ENCODE data around the gene GABRB2. TPM values are rescaled to one million over a fixed set of nuclear protein-coding genes. Genes with fewer than 3 reads are reported as not detected.
"Not testable (repeated sequence)": the region's sequence is repeated elsewhere in the genome, so short reads cannot be mapped to it uniquely, and the experiment has no call there.

GABRB2 gene
- total RNA-seq, 1 experiment from 2014 or later, result not detected

GRCh38 chr5:161312882-161313281 is 233.6 kb downstream of the GABRB2 start:
- Histone ChIP-seq H3K4me3 (no peak overlapping the region), H3K9me3 (replicated peaks) (no peaks in the 10 kb centered on the region), H3K4me1 (no peaks in the 10 kb centered on the region), H3K27ac (no peak overlapping the region), H3K27me3 (no peaks in the 10 kb centered on the region), H3K36me3 (no peaks in the 10 kb centered on the region)
- DNase-seq, result peak in 1 of 2 experiments; percentile 9

GRCh38 chr5:161311965-161312364 is 234.6 kb downstream of the GABRB2 start:
- no peak for DNase-seq
- H3K27me3 ChIP-seq, result no peaks in the 10 kb centered on the region
- H3K9me3 ChIP-seq (replicated peaks), result no peaks in the 10 kb centered on the region
- H3K27ac ChIP-seq, result no peak overlapping the region
- no peaks in the 10 kb centered on the region for H3K4me1 ChIP-seq
- no peaks in the 10 kb centered on the region for H3K36me3 ChIP-seq
- no peak overlapping the region for H3K4me3 ChIP-seq

- Histone ChIP-seq H3K4me3 (no peak overlapping the region), H3K9me3 (replicated peaks) (no peaks in the 10 kb centered on the region), H3K36me3 (no peaks in the 10 kb centered on the region), H3K27me3 (no peaks in the 10 kb centered on the region), H3K4me1 (no peaks in the 10 kb centered on the region), H3K27ac (no peak overlapping the region)
- no peak for DNase-seq
Observed at GRCh38 chr5:161311146-161311708, 235.3 kb downstream of the GABRB2 start.

- Histone ChIP-seq H3K4me3 (no peak overlapping the region), H3K9me3 (replicated peaks) (no peaks in the 10 kb centered on the region), H3K27ac (no peak overlapping the region), H3K36me3 (no peaks in the 10 kb centered on the region), H3K4me1 (0 out of 2 replicates have a peak, but pooled peaks cover 3% of the 10 kb centered on the region), H3K27me3 (no peaks in the 10 kb centered on the region)
- no peak for DNase-seq
Observed at GRCh38 chr5:161306351-161306995, 240.1 kb downstream of the GABRB2 start.

- H3K27ac ChIP-seq, result no peak overlapping the region
- H3K9me3 ChIP-seq (replicated peaks), result no peaks in the 10 kb centered on the region
- 0 out of 2 replicates have a peak, but pooled peaks cover 3% of the 10 kb centered on the region for H3K4me1 ChIP-seq
- no peak for DNase-seq
- no peaks in the 10 kb centered on the region for H3K36me3 ChIP-seq
- no peaks in the 10 kb centered on the region for H3K27me3 ChIP-seq
- no peak overlapping the region for H3K4me3 ChIP-seq
Observed at GRCh38 chr5:161305601-161306000, 240.9 kb downstream of the GABRB2 start.

- Histone ChIP-seq H3K27ac (no peak overlapping the region), H3K27me3 (no peaks in the 10 kb centered on the region), H3K4me3 (no peak overlapping the region), H3K4me1 (0 out of 2 replicates have a peak, but pooled peaks cover 3% of the 10 kb centered on the region), H3K9me3 (replicated peaks) (no peaks in the 10 kb centered on the region), H3K36me3 (no peaks in the 10 kb centered on the region)
- DNase-seq, result peak in 1 of 2 experiments; percentile 12
Observed at GRCh38 chr5:161302559-161302958, 244.0 kb downstream of the GABRB2 start.

- Histone ChIP-seq H3K36me3 (no peaks in the 10 kb centered on the region), H3K27ac (no peak overlapping the region), H3K4me1 (0 out of 2 replicates have a peak, but pooled peaks cover 3% of the 10 kb centered on the region), H3K27me3 (no peaks in the 10 kb centered on the region), H3K4me3 (no peak overlapping the region), H3K9me3 (replicated peaks) (no peaks in the 10 kb centered on the region)
- no peak for DNase-seq
Observed at GRCh38 chr5:161301586-161301985, 244.9 kb downstream of the GABRB2 start.

- H3K4me1 ChIP-seq, result 0 out of 2 replicates have a peak, but pooled peaks cover 3% of the 10 kb centered on the region
Observed at GRCh38 chr5:161299053-161299452, 247.5 kb downstream of the GABRB2 start.

GRCh38 chr5:161297388-161297787 is 249.1 kb downstream of the GABRB2 start:
- not testable (repeated sequence) for H3K27me3 ChIP-seq; DNase-seq; H3K4me3 ChIP-seq; H3K36me3 ChIP-seq; H3K9me3 ChIP-seq (replicated peaks); H3K4me1 ChIP-seq; H3K27ac ChIP-seq

More at GRCh38 chr5:161299053-161299452, 247.5 kb downstream of the GABRB2 start:
- DNase-seq, result no peak
- H3K36me3 ChIP-seq, result no peaks in the 10 kb centered on the region
- H3K27me3 ChIP-seq, result no peaks in the 10 kb centered on the region
- H3K9me3 ChIP-seq (replicated peaks), result no peaks in the 10 kb centered on the region
- H3K27ac ChIP-seq, result no peak overlapping the region
- no peak overlapping the region for H3K4me3 ChIP-seq

- no peak for DNase-seq
- H3K4me3 ChIP-seq, result no peak overlapping the region
- H3K27ac ChIP-seq, result no peak overlapping the region
- H3K4me1 ChIP-seq, result no peaks in the 10 kb centered on the region
- H3K36me3 ChIP-seq, result no peaks in the 10 kb centered on the region
- H3K9me3 ChIP-seq (replicated peaks), result no peaks in the 10 kb centered on the region
- 0 out of 2 replicates have a peak, but pooled peaks cover 3% of the 10 kb centered on the region for H3K27me3 ChIP-seq
Observed at GRCh38 chr5:161295721-161296250, 250.7 kb downstream of the GABRB2 start.

- Histone ChIP-seq H3K27me3 (peaks cover 7% of the 10 kb centered on the region; the same call in 1 of the 2 replicates), H3K4me1 (no peaks in the 10 kb centered on the region)
Observed at GRCh38 chr5:161288071-161288470, 258.5 kb downstream of the GABRB2 start.

GRCh38 chr5:161287436-161287835 is 259.1 kb downstream of the GABRB2 start:
- Histone ChIP-seq H3K4me3 (no peak overlapping the region), H3K36me3 (no peaks in the 10 kb centered on the region), H3K27me3 (peaks cover 7% of the 10 kb centered on the region; the same call in 1 of the 2 replicates), H3K9me3 (replicated peaks) (no peaks in the 10 kb centered on the region), H3K27ac (no peak overlapping the region), H3K4me1 (no peaks in the 10 kb centered on the region)
- no peak for DNase-seq

More at GRCh38 chr5:161288071-161288470, 258.5 kb downstream of the GABRB2 start:
- H3K9me3 ChIP-seq (replicated peaks), result no peaks in the 10 kb centered on the region
- no peak overlapping the region for H3K27ac ChIP-seq
- H3K4me3 ChIP-seq, result no peak overlapping the region
- H3K36me3 ChIP-seq, result no peaks in the 10 kb centered on the region
- no peak for DNase-seq

- H3K27ac ChIP-seq, result no peak overlapping the region
- no peaks in the 10 kb centered on the region for H3K4me1 ChIP-seq
- H3K27me3 ChIP-seq, result peaks cover 4% of the 10 kb centered on the region; the same call in 1 of the 2 replicates
- no peak overlapping the region for H3K4me3 ChIP-seq
- no peak for DNase-seq
- H3K9me3 ChIP-seq (replicated peaks), result no peaks in the 10 kb centered on the region
- H3K36me3 ChIP-seq, result no peaks in the 10 kb centered on the region
Observed at GRCh38 chr5:161286066-161286655, 260.4 kb downstream of the GABRB2 start.

- no peaks in the 10 kb centered on the region for H3K4me1 ChIP-seq
- no peak for DNase-seq
- H3K4me3 ChIP-seq, result no peak overlapping the region
- no peak overlapping the region for H3K27ac ChIP-seq
- no peaks in the 10 kb centered on the region for H3K27me3 ChIP-seq
- H3K36me3 ChIP-seq, result no peaks in the 10 kb centered on the region
- H3K9me3 ChIP-seq (replicated peaks), result no peaks in the 10 kb centered on the region
Observed at GRCh38 chr5:161284445-161284844, 262.1 kb downstream of the GABRB2 start.

GRCh38 chr5:161283296-161283695 is 263.2 kb downstream of the GABRB2 start:
- Histone ChIP-seq H3K27me3 (no peaks in the 10 kb centered on the region), H3K27ac (no peak overlapping the region), H3K4me1 (no peaks in the 10 kb centered on the region), H3K4me3 (no peak overlapping the region), H3K36me3 (no peaks in the 10 kb centered on the region), H3K9me3 (replicated peaks) (no peaks in the 10 kb centered on the region)
- DNase-seq, result no peak

Data from SJCRH30 (cell line).